HEK293 (cell line): ENCODE results near the gene TMEM247.

Experiments
- WT1 ChIP-seq: fragments of 450-650 bp; formaldehyde crosslinking; IDR thresholded peaks from 2 replicates; pipeline ENCODE4 v1.5.1; 2016; ENCODE audit warnings: missing biosample characterization, missing genetic modification characterization
- ZNF121 ChIP-seq: fragments of 450-650 bp; formaldehyde crosslinking; IDR thresholded peaks from 2 replicates; pipeline ENCODE4 v1.5.1; 2016; ENCODE audit warnings: missing biosample characterization, missing genetic modification characterization
- ZNF596 ChIP-seq: fragments of 450-650 bp; IDR thresholded peaks from 2 replicates; pipeline ENCODE4 v1.5.0; 2018; ENCODE audit warnings: missing biosample characterization, mild to moderate bottlenecking, missing genetic modification characterization, moderate library complexity
- ZNF701 ChIP-seq: fragments of 450-650 bp; formaldehyde crosslinking; IDR thresholded peaks from 2 replicates; pipeline ENCODE4 v1.5.1; 2016; ENCODE audit warnings: missing biosample characterization, missing genetic modification characterization
- TF ChIP-seq, protein P1 (sequence below): fragments of 450-650 bp; formaldehyde crosslinking; IDR thresholded peaks from 2 replicates; pipeline ENCODE4 v1.5.1; 2016; ENCODE audit warnings: missing biosample characterization, missing genetic modification characterization

DNA sequence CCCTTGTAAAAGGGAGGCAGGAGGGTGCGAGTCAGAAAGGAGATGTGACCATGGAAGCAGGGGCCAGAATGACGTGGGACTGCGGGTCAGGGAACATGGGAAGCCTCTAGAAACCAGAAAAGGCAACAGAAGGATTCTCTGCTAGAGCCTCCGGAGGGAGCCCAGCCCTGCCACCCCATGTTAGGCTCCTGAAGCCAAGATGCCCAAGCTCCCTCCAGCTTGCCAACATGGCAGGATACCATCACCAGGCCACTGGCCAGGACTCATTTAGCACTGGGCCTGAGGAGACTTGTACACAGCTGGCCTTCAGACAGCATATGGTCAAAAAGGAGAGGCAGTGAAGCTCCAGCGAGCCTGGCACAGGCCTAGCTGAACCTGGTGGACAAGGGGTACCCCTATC, 5.6 kb downstream of the TMEM247 start:
- TF ChIP-seq ZNF701 (no peak), ZNF121 (no peak), WT1 (tag by site-specific recombination) (no peak), ZNF596 (no peak)
- TF ChIP-seq, protein P1, sequence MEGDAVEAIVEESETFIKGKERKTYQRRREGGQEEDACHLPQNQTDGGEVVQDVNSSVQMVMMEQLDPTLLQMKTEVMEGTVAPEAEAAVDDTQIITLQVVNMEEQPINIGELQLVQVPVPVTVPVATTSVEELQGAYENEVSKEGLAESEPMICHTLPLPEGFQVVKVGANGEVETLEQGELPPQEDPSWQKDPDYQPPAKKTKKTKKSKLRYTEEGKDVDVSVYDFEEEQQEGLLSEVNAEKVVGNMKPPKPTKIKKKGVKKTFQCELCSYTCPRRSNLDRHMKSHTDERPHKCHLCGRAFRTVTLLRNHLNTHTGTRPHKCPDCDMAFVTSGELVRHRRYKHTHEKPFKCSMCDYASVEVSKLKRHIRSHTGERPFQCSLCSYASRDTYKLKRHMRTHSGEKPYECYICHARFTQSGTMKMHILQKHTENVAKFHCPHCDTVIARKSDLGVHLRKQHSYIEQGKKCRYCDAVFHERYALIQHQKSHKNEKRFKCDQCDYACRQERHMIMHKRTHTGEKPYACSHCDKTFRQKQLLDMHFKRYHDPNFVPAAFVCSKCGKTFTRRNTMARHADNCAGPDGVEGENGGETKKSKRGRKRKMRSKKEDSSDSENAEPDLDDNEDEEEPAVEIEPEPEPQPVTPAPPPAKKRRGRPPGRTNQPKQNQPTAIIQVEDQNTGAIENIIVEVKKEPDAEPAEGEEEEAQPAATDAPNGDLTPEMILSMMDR (tag by site-specific recombination) = no peak
